OCI-LY7 (cell line): ENCODE data around the gene MAPT. TPM values are rescaled to one million over a fixed set of nuclear protein-coding genes. Genes with fewer than 3 reads are reported as not detected.

Experiments
- BruUV-seq: library from RNA; stranded (reverse); fragments of 400-500 nt; replicated peaks from 2 replicates; lab custom pipeline; 2021; lab: Mats Ljungman, UMichigan
- CTCF ChIA-PET: fragments of 300-600 bp; sonication (Branson Sonifier 250); formaldehyde crosslinking; loops from one replicate; lab custom pipeline; 2022; ENCODE audit warnings: antibody characterized with exemption; ENCODE audit not compliant: unreplicated experiment; lab: Charles Lee
- POLR2A ChIA-PET: fragments of 300-600 bp; sonication (Branson Sonifier 250); formaldehyde crosslinking; loops from one replicate; lab custom pipeline; 2022; ENCODE audit warnings: antibody characterized with exemption; lab: Charles Lee
- DNase-seq: peaks from one replicate; pipeline ENCODE4 v3.0.0-alpha.2; 2015; ENCODE audit warnings: low spot score
- H2AFZ ChIP-seq: fragments of 200-600 bp; sonication (generic), shearing (Covaris generic); 2 replicates; pipeline ENCODE4 v1.6.1; 2014; ENCODE audit warnings: mild to moderate bottlenecking, antibody characterized with exemption, low read length, moderate library complexity
- H3K27ac ChIP-seq: fragments of 200-600 bp; sonication (generic); 2 replicates; pipeline ENCODE4 v1.5.1; 2014; ENCODE audit warnings: mixed run types, low read depth, mild to moderate bottlenecking, moderate library complexity, low read length, inconsistent platforms; ENCODE audit not compliant: poor library complexity, severe bottlenecking
- H3K36me3 ChIP-seq: fragments of 200-600 bp; sonication (generic); 2 replicates; pipeline ENCODE4 v1.6.1; 2014; ENCODE audit warnings: mild to moderate bottlenecking, antibody characterized with exemption, low read length, moderate library complexity, mixed read lengths; ENCODE audit not compliant: insufficient read depth
- H3K4me1 ChIP-seq: fragments of 200-600 bp; sonication (generic); 2 replicates; pipeline ENCODE4 v1.5.1; 2014; ENCODE audit warnings: mild to moderate bottlenecking, low read length; ENCODE audit not compliant: insufficient read depth, poor library complexity, severe bottlenecking
- H3K4me2 ChIP-seq: fragments of 200-600 bp; sonication (generic); 2 replicates; pipeline ENCODE4 v1.6.1; 2014; ENCODE audit warnings: mild to moderate bottlenecking, low read length
- H3K4me3 ChIP-seq: fragments of 200-600 bp; sonication (generic); 2 replicates; pipeline ENCODE4 v1.5.1; 2014; ENCODE audit warnings: mild to moderate bottlenecking, low read depth, low read length; ENCODE audit not compliant: poor library complexity, severe bottlenecking
- H3K79me2 ChIP-seq: fragments of 200-600 bp; sonication (generic); 2 replicates; pipeline ENCODE4 v1.6.1; 2016; ENCODE audit warnings: low read depth, mild to moderate bottlenecking, low read length, moderate library complexity, mixed read lengths; ENCODE audit not compliant: insufficient read depth
- H3K9me2 ChIP-seq: fragments of 200-600 bp; sonication (generic); 2 replicates; pipeline ENCODE4 v1.6.1; 2016; ENCODE audit warnings: mild to moderate bottlenecking, low read length, mixed read lengths; ENCODE audit not compliant: insufficient read depth
- H3K9me3 ChIP-seq: fragments of 200-600 bp; sonication (generic); 2 replicates; pipeline ENCODE4 v1.6.1; 2014; ENCODE audit warnings: mild to moderate bottlenecking, mixed run types, low read length, mixed read lengths
- H4K20me1 ChIP-seq: fragments of 200-600 bp; sonication (generic); 2 replicates; pipeline ENCODE4 v1.6.1; 2014; ENCODE audit warnings: mild to moderate bottlenecking, antibody characterized with exemption, low read length, moderate library complexity, mixed read lengths; ENCODE audit not compliant: insufficient read depth
- CTCF ChIP-seq: fragments of 200-600 bp; sonication (generic); conservative IDR thresholded peaks from 2 replicates; pipeline ENCODE4 v1.5.1; 2014; ENCODE audit warnings: mild to moderate bottlenecking, antibody characterized with exemption, low read length, moderate library complexity, mixed read lengths
- EZH2phosphoT487 ChIP-seq: fragments of 200-600 bp; sonication (generic); IDR thresholded peaks from 2 replicates; pipeline ENCODE4 v1.6.1; 2018; ENCODE audit warnings: low read depth, borderline replicate concordance, mild to moderate bottlenecking, mixed run types, antibody characterized with exemption, low read length, moderate library complexity, mixed read lengths
- intact Hi-C: fragments of 100-400 bp; cut with micrococcal nuclease; formaldehyde crosslinking; loops from one replicate; pipeline ENCODE4 v1.10.0; 2022; ENCODE audit not compliant: unreplicated experiment
- total RNA-seq, 2 experiments: library from RNA; depleted of rRNA in 1 of 2; stranded (reverse); fragments of >200 nt in 1 of 2; shearing (Covaris generic) in 1 of 2; gene quantifications; 2 replicates each; pipeline ENCODE4 v1.2.3, GENCODE V29; 2014 to 2022

Gene MAPT
- total RNA-seq, 2 experiments from 2014 or later, result 0.44 TPM; not detected in 1

GRCh38 chr17:45974916-45975630 is 80.7 kb downstream of the MAPT start:
- BruUV-seq, result no TSS peak
- no peaks in the 10 kb centered on the region; the same call in 1 of the 2 replicates for H4K20me1 ChIP-seq
- TF ChIP-seq EZH2phosphoT487, result no peak
- TF ChIP-seq CTCF, result no peak
- no peak for DNase-seq
- no peaks in the 10 kb centered on the region for H3K79me2 ChIP-seq
- no peak overlapping the region for H3K4me3 ChIP-seq
- H3K9me3 ChIP-seq, result no peaks in the 10 kb centered on the region
- no peak overlapping the region for H3K27ac ChIP-seq
- no peaks in the 10 kb centered on the region for H3K9me2 ChIP-seq
- no peaks in the 10 kb centered on the region for H3K4me1 ChIP-seq
- no peaks in the 10 kb centered on the region for H3K36me3 ChIP-seq
- H2AFZ ChIP-seq, result no peak overlapping the region
- H3K4me2 ChIP-seq, result no peak overlapping the region
- ChIA-PET POLR2A (no interaction called here), CTCF (no interaction called here)
- intact Hi-C loops, result no loop called here

GRCh38 chr17:45975640-45976295 is 81.4 kb downstream of the MAPT start:
- H4K20me1 ChIP-seq, result no peaks in the 10 kb centered on the region; the same call in 1 of the 2 replicates
- POLR2A ChIA-PET, result no interaction called here
- no TSS peak for BruUV-seq
- TF ChIP-seq CTCF (no peak), EZH2phosphoT487 (no peak)
- no peaks in the 10 kb centered on the region for H3K9me2 ChIP-seq
- intact Hi-C loops, result no loop called here
- no peaks in the 10 kb centered on the region for H3K79me2 ChIP-seq
- H3K27ac ChIP-seq, result no peak overlapping the region
- no peak overlapping the region for H3K4me3 ChIP-seq
- no peak overlapping the region for H2AFZ ChIP-seq
- H3K36me3 ChIP-seq, result no peaks in the 10 kb centered on the region
- no peak overlapping the region for H3K4me2 ChIP-seq
- CTCF ChIA-PET, result no interaction called here
- no peaks in the 10 kb centered on the region for H3K9me3 ChIP-seq
- no peaks in the 10 kb centered on the region for H3K4me1 ChIP-seq
- DNase-seq, result no peak

GRCh38 chr17:45976391-45976754 is 82.0 kb downstream of the MAPT start:
- intact Hi-C loops, result no loop called here
- Histone ChIP-seq H3K4me3 (no peak overlapping the region), H3K27ac (no peak overlapping the region), H2AFZ (no peak overlapping the region), H3K4me1 (no peaks in the 10 kb centered on the region), H3K36me3 (no peaks in the 10 kb centered on the region), H3K79me2 (no peaks in the 10 kb centered on the region), H4K20me1 (no peaks in the 10 kb centered on the region; the same call in 1 of the 2 replicates), H3K9me3 (no peaks in the 10 kb centered on the region), H3K4me2 (no peak overlapping the region), H3K9me2 (no peaks in the 10 kb centered on the region)
- DNase-seq, result no peak
- CTCF ChIA-PET, result no interaction called here
- BruUV-seq, result no TSS peak
- POLR2A ChIA-PET, result no interaction called here
- no peak for TF ChIP-seq CTCF
